IPS-15b (cell line): ENCODE data around the gene SMIM41.
"Not testable (repeated sequence)": the region's sequence is repeated elsewhere in the genome, so short reads cannot be mapped to it uniquely, and the experiment has no call there.

ENCODE experiments used
- H3K27me3 ChIP-seq: one replicate; pipeline ENCODE4 v1.6.1; 2013; ENCODE audit warnings: low read length; ENCODE audit not compliant: control insufficient read depth, insufficient read depth
- H3K36me3 ChIP-seq: one replicate; pipeline ENCODE4 v1.6.1; 2013; ENCODE audit warnings: low read length; ENCODE audit not compliant: control insufficient read depth, insufficient read depth
- H3K4me1 ChIP-seq: one replicate; pipeline ENCODE4 v1.6.1; 2013; ENCODE audit warnings: mild to moderate bottlenecking, low read length; ENCODE audit not compliant: control insufficient read depth, insufficient read depth
- H3K4me3 ChIP-seq: one replicate; pipeline ENCODE4 v1.5.1; 2013; ENCODE audit warnings: low read depth, low read length
- H3K9ac ChIP-seq: one replicate; pipeline ENCODE4 v1.6.1; 2013; ENCODE audit warnings: low read depth, mild to moderate bottlenecking, low read length
- H3K9me3 ChIP-seq: one replicate; pipeline ENCODE4 v1.6.1; 2013; ENCODE audit warnings: mild to moderate bottlenecking, low read length; ENCODE audit not compliant: control insufficient read depth, insufficient read depth

SMIM41 gene

DNA sequence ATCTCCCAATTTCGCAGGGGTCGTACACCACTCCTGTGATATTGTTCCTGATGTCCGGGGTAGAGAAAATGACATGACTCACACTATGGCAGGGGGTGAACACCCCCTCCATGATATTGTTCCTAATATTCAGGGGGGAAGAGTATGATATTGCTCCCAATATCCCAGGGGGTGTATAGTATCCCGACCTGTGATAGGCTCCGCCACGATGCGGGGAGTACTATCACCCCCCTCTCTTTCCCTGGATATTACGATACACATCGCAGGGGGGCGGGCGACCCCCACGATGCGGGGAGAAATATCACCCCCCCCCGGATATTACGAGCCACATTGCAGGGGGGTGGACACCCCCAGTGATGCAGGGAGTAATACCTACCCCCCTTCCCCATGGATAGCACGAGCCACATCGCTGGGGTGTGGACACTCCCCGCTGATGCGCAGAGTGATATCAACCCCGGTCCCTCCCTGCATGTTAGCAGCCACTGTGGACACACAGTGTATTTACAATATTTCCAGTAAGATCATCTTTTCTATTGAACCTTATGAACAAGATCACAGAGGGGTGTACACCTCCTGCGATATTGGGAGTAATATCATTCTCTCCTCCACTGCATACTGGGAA, 17.7 kb downstream of the SMIM41 start:
- H3K4me1 ChIP-seq = no peaks in the 10 kb centered on the region
- no peaks in the 10 kb centered on the region for H3K27me3 ChIP-seq
- no peak overlapping the region for H3K4me3 ChIP-seq
- no peaks in the 10 kb centered on the region for H3K36me3 ChIP-seq
- no peak overlapping the region for H3K9ac ChIP-seq
- H3K9me3 ChIP-seq = no peaks in the 10 kb centered on the region

DNA sequence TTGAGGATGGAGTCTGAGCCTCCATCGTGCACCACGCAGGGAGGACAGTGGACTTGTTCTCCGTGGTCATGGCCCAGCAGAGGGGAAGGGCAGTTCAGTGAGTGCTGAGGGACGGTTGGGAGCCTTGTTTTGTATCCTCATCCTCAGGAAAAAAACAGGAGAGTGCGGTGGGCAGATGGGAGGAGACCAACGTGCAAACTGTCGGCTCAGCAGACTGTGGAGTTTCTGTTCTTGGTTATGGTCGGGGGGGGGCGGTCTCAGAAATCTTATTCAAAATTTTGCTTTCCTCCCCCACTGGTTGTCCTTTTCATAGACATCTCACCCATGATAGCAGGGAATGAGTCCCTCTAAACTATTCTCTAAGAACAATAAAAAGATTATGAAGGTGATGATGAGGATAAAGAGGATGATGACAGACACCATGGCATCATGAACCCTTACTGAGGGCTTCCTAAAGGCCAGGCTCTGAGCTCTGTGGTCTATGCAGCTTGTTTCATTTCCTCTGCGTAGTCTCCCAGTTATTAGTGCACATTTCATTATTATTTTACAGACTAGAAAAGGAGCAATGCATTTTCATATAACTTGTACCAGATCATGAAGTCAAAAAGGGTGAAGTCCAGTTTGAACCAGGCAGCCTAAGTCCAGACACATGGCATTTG, 25.1 kb downstream of the SMIM41 start:
- not testable (repeated sequence) for H3K4me3 ChIP-seq, H3K9ac ChIP-seq, H3K4me1 ChIP-seq, H3K27me3 ChIP-seq, H3K9me3 ChIP-seq, H3K36me3 ChIP-seq

DNA sequence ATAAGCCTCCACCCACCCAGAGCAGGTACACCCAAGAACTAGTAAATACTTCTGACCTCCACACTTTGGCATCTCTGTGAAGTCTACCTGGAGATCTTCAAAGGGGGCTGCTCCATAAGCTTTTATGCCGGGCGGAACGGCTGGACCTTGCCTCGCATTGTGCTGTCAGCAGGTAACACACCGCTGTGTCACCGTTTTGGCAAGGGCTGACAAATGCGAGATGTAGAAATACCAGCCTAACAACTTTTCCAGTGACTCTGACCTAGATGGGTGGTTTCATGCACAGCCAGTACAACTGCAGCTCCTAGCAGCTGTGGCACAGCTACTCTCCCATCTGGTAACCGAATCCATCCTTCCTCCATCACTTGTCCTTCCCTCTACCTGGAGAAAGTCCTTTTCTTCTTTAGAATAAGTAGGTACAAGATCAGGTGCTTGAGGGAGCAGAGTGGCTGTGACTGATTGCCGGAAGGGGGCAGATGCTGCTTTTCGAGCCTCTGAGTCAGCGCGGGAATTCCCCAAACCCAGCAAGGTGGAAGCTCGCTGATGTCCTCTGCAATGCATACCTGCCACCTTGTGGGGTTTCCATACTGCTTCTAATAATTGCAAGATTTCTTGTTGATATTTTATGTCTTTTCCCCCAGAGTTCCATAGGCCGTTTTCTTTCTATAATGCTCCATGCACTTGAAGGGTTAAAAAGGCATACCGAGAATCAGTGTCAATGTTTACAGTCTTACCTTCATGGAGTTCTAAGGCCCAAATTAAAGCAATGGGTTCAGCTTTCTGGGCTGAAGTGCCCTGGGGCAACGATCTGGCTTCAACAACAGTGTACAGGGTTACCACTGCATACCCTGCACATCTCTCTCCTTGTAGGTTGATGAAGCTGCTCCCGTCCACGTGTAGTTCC, 37.0 kb downstream of the SMIM41 start:
- H3K36me3 ChIP-seq, H3K9me3 ChIP-seq, H3K27me3 ChIP-seq, H3K4me3 ChIP-seq, H3K9ac ChIP-seq: not testable (repeated sequence)
- peaks cover 11% of the 10 kb centered on the region for H3K4me1 ChIP-seq

DNA sequence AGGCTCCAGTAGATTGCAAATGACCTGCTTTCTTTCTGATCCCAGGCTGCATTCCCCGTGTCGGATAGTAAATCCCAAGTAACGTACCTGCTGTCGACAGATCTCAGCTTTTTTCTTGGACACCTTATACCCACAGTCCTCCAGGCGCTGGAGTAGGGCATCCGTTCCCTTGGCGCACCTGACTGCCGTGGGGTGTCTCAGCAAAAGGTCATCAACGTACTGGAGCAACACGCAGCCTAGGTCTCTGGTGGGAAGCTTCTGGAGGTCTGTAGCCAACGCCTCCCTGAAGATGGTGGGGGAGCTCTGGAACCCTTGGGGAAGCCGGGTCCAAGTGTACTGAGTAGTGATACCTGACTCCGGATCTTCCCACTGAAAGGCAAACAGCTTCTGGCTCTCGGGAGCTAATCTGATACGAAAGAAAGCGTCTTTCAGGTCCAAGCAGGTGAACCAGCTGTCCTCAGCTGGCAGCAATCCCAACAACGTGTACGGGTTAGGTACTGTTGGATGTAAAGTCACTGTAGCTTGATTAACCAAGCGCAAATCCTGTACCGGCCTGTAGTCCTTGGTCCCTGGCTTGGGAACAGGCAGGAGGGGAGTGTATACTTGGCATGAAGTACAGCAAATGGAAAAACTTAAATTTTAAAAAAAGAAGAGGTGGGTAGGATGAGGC, 38.4 kb downstream of the SMIM41 start:
- not testable (repeated sequence) for H3K9me3 ChIP-seq, H3K4me3 ChIP-seq, H3K9ac ChIP-seq, H3K36me3 ChIP-seq, H3K27me3 ChIP-seq
- peaks cover 16% of the 10 kb centered on the region for H3K4me1 ChIP-seq

DNA sequence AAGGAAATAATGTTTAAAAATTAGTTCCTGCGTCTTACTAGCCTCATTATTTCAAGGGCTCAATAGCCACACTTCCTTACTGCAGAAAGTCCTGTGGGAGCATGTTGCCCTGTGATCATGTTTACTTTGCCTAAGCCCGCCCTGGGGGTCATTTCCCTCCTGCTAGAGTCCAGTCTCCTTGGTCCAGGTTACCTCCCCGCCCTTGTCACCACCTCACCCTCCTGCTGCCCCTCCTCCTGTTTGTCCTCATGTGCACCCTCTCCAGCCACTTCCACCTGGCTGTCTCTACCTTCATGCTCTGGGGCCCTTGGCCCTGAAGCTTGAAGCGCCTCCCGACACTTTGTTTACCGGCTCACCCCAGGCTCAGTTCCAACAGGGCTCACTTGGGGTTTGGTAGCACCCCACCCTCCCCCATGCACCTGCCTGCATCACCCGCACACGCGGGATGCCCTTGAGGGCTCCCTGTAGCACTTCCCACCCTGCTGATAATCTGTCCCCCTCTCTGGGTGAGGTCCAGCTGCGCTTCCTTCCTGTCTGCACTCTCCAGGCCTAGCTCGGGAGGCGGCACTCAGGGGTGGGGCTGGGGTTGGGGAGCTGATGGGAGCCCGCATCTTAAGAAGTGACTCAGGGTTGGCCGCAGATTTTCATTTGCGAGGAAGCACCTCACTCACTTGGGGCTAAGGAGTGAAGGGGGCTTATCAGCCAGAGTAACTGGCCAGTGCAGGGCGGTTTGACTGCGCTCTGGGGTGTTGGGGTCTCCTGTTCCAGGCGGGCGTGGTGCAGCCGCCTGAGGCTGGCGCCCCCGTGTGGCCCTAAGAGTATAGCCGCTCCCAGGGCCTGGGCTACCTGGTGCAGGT, 40.1 kb downstream of the SMIM41 start:
- Histone ChIP-seq H3K9ac (no peak overlapping the region), H3K4me1 (peaks cover 22% of the 10 kb centered on the region), H3K4me3 (peak overlapping the region; percentile 30), H3K9me3 (no peaks in the 10 kb centered on the region), H3K36me3 (no peaks in the 10 kb centered on the region), H3K27me3 (no peaks in the 10 kb centered on the region)

DNA sequence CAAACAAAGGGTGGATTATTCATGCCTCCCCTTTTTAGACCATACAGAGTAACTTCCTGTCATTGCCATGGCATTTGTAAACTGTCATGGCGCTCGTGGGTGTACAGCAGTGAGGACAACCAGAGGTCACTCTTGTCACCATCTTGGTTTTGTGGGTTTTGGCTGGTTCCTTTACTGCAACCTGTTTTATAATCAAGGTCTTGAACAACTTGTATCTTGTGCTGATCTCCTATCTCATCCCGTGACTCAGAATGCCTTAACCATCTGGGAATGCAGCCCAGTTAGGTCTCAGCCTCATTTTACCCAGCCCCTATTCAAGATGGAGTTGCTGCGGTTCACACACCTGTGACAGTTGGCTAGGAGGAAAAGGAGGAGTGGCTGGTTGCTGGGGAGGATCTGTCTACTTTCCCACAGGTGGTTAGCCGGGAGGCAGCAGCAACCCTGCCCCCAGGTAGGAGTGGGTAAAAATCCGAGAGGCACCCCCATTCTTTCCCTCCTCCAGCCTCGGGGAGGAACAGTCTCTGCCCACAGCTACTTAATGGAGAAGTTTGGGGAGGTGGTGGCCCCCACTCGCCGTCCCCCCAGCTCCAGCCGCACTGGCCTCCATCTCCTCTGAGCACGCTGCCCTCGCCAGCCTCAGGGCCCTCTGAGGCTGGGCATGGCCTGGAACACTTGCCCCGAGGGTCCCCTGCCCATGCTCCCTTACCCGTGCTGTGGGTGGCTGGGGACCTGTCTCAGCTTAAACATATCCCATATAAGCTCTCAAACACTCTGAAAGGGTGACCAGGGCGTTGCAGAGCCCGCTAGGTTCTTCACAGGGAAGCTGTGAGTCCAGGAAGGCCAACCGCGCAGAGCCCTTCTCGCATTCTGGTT, 41.7 kb downstream of the SMIM41 start:
- H3K4me1 ChIP-seq = peaks cover 34% of the 10 kb centered on the region
- no peaks in the 10 kb centered on the region for H3K27me3 ChIP-seq
- H3K36me3 ChIP-seq = no peaks in the 10 kb centered on the region
- H3K4me3 ChIP-seq = no peak overlapping the region
- H3K9me3 ChIP-seq = no peaks in the 10 kb centered on the region
- H3K9ac ChIP-seq = no peak overlapping the region

DNA sequence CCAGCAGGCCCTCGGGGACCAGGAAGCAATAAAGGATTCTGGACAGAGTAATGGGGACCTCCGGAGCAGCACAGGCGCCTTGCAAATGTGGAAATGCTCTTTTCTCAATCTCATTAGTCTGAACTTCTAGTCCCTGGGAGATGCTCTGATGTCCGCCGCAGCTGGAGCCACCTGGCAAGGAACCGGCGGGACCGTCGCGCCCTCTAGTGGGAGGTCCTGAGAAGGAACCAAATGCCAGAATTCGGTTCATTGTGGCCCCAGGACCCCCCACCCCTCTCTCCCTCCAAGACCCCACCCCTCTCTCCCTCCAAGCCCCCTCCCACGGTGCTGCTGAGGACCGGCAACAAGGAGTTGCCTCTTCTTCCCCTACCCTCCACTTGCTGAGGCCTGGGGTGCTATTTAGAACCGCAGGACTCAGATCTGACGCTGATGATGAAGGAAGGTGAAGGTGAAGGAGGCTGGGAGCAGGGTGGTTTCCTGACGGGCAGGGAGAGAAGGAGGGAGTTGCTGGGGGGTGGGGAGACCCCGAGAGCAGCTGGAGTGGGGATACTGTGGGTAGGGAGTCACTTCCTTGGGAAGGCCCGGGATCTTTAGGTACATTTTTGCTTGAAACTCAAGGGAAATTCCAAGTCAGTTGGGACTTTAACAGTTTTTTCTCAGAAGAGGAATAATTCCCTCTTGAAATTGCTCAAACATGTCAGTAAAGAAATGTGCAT, 42.5 kb downstream of the SMIM41 start:
- Histone ChIP-seq H3K9ac (no peak overlapping the region), H3K9me3 (no peaks in the 10 kb centered on the region), H3K27me3 (no peaks in the 10 kb centered on the region), H3K36me3 (no peaks in the 10 kb centered on the region), H3K4me1 (peaks cover 37% of the 10 kb centered on the region), H3K4me3 (peak overlapping the region; percentile 27)

DNA sequence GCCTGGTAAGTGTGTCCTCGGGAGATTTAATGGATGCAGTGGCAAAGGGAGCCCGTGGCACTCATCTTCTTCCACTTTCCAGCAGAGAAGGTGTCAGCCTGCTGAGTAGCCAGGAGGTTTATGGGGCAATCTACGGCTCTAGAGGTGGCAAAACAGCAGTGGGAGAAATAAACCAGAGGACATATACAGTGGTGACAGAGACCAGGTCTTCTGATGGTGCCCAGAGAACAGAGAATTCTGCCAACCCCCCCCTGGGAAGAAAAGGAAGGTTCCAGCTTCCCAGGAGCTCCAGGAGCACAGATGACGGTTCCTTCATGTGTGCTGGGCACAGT, 43.0 kb downstream of the SMIM41 start:
- Histone ChIP-seq H3K36me3 (no peaks in the 10 kb centered on the region), H3K4me1 (peaks cover 42% of the 10 kb centered on the region), H3K27me3 (no peaks in the 10 kb centered on the region), H3K4me3 (peak overlapping the region; percentile 27), H3K9ac (no peak overlapping the region), H3K9me3 (no peaks in the 10 kb centered on the region)

DNA sequence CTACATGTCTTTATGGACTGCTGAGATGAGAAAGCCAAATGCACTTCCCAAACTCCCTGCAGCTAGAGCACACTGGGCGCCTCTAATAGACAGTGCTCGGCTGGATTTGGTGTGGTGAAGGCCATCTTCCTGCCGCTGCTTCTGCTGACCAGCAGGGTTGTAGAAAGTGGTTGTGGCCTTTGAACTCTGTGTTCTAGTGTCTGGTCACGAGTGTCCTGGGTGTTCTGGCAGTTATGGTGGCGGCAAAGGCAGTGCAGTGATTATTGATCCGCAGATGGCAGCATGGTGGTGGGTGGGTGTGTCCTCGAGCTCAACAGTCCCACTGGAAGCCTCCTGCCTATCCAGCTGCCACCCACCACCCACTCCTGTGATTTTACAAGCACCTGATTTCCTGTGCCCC, 43.4 kb downstream of the SMIM41 start:
- Histone ChIP-seq H3K36me3 (no peaks in the 10 kb centered on the region), H3K4me3 (no peak overlapping the region), H3K9me3 (no peaks in the 10 kb centered on the region), H3K4me1 (peaks cover 42% of the 10 kb centered on the region), H3K9ac (no peak overlapping the region), H3K27me3 (no peaks in the 10 kb centered on the region)

DNA sequence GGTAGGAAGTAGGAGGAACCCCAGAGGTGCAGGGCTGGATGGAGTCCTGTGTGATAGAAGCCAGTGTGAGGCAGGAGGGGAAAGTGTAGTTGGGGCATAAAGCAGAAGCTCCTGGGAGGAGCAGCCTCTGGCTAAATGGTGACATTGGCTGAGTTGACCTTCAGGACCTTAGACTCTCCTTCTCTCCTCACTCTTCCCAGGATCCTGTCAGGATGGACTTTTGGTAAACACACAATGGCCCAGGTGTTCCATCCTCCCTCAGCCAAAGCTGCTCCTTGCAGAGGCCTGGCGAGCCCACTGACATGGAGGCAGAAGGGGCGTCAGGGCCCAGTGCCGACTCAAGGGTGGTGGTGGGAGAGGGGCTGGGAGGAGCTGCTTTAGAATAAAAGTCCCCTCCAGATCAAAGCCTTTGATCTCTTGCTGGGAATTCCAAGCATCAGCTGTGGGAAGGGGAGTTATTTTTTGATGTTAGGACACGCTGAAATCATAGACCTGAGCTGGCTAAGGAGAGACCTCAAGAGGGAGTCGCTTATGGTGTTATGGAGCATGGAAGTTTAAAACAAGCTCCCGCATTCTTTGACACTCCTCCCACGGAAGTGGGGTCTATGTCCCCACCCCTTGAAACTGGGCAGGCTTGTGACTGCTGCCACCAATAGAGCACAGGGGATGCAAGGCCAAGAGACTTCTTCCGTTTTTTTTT, 44.1 kb downstream of the SMIM41 start:
- Histone ChIP-seq H3K4me1 (peaks cover 42% of the 10 kb centered on the region), H3K9ac (no peak overlapping the region), H3K27me3 (no peaks in the 10 kb centered on the region), H3K9me3 (no peaks in the 10 kb centered on the region), H3K4me3 (no peak overlapping the region), H3K36me3 (no peaks in the 10 kb centered on the region)
